Measurements from ENCODE around the gene CALHM3.

CALHM3 gene

GRCh38 chr10:103472005-103472404, 7.0 kb downstream of the CALHM3 start:
- no peak for DNase-seq (ENCODE audit: low read depth)
- TF ChIP-seq CTCF (IDR thresholded peaks at IDR 0.05; ENCODE audit: control insufficient read depth, extremely low read depth, insufficient read depth): no peak
- H3K4me3 ChIP-seq (ENCODE audit: low read depth, low read length): no peak overlapping the region

GRCh38 chr10:103470761-103471653, 8.0 kb downstream of the CALHM3 start:
- no peak for TF ChIP-seq CTCF (IDR thresholded peaks at IDR 0.05; ENCODE audit: control insufficient read depth, extremely low read depth, insufficient read depth)
- DNase-seq (ENCODE audit: low read depth): no peak
- H3K4me3 ChIP-seq (ENCODE audit: low read depth, low read length): no peak overlapping the region

- TF ChIP-seq CTCF (IDR thresholded peaks at IDR 0.05; ENCODE audit: control insufficient read depth, extremely low read depth, insufficient read depth): no peak
- no peak for DNase-seq (ENCODE audit: low read depth)
- no peak overlapping the region for H3K4me3 ChIP-seq (ENCODE audit: low read depth, low read length)
Measured at GRCh38 chr10:103469201-103469600, 9.8 kb downstream of the CALHM3 start.

- no peak overlapping the region for H3K4me3 ChIP-seq (ENCODE audit: low read depth, low read length)
- DNase-seq (ENCODE audit: low read depth): no peak
- TF ChIP-seq CTCF (IDR thresholded peaks at IDR 0.05; ENCODE audit: control insufficient read depth, extremely low read depth, insufficient read depth): no peak
Measured at GRCh38 chr10:103467406-103467805, 11.6 kb downstream of the CALHM3 start.

- no peak for DNase-seq (ENCODE audit: low read depth)
- no peak overlapping the region for H3K4me3 ChIP-seq (ENCODE audit: low read depth, low read length)
- no peak for TF ChIP-seq CTCF (IDR thresholded peaks at IDR 0.05; ENCODE audit: control insufficient read depth, extremely low read depth, insufficient read depth)
Measured at GRCh38 chr10:103466734-103467133, 12.3 kb downstream of the CALHM3 start.

GRCh38 chr10:103465411-103466179, 13.4 kb downstream of the CALHM3 start:
- DNase-seq (ENCODE audit: low read depth): peak; percentile 53
- no peak overlapping the region for H3K4me3 ChIP-seq (ENCODE audit: low read depth, low read length)
- no peak for TF ChIP-seq CTCF (IDR thresholded peaks at IDR 0.05; ENCODE audit: control insufficient read depth, extremely low read depth, insufficient read depth)
